ENCODE measurements around the gene SAMHD1.

GRCh38 chr20:36886859-36887751, 64.4 kb downstream of the SAMHD1 start:
- TF ChIP-seq CTCF (IDR thresholded peaks at IDR 0.05; ENCODE audit: low read depth, low read length) (peak; percentile 98), POLR2A (IDR thresholded peaks at IDR 0.05; ENCODE audit: extremely low read depth, insufficient read length) (no peak)

All from NB4 (cell line).